Body of pancreas (tissue), 4 donors: ENCODE measurements around the gene CHRFAM7A.
"Not testable (repeated sequence)": the region's sequence is repeated elsewhere in the genome, so short reads cannot be mapped to it uniquely, and the experiment has no call there.

Source experiments
- CTCF ChIP-seq, 7 experiments: fragments of 450-650 bp in 4 of 7; fragments of 200-600 bp in 3 of 7; sonication (generic) in 3 of 7; IDR thresholded peaks; one replicate each; pipeline ENCODE4 v1.5.1; 2016 to 2019; ENCODE audit warnings: antibody characterized with exemption in 7 of 7
- POLR2A ChIP-seq, 3 donors: fragments of 450-650 bp; IDR thresholded peaks; one replicate each; pipeline ENCODE4 v1.6.1; 2016; ENCODE audit warnings: antibody characterized with exemption in 3 of 3, mild to moderate bottlenecking in 2 of 3

- not testable (repeated sequence) for TF ChIP-seq CTCF, POLR2A (IDR thresholded peaks at IDR 0.05)
Measured at GRCh38 chr15:30310575-30310974, 82.8 kb downstream of the CHRFAM7A start.
